ENCODE results near the gene ZMIZ1.
A peak's percentile ranks its signal among the peaks of the same experiment; 100 is the strongest.

DNA sequence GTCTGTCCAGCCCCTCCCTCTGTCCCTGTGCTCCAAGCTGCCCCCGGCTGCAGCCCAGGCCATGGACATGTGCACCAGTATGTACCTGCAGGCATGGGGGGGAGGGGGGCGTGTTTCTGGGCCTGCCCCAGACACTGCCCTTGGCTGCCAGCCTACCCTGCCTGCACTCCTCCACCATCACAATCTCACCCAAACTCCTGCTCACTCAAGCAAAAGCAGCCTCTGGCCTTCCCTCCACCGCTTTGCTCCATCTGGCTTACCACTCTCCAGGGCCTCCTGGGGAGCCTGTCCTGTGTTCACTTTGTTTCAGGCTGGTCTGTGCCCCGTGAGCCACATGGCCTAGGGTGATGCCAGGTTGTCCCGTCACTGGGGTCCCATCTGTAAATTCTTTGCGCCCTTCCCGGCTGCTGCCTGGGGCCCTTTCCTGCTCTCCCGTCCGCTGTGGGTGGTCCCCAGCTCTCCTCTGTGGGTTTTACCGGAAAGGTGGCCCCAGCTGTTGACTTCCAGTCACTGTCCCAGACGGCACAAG is 245.2 kb downstream of the ZMIZ1 start:
- TF ChIP-seq CTCF (IDR thresholded peaks at IDR 0.05; ENCODE audit: poor library complexity, severe bottlenecking) (no peak), POLR2AphosphoS5 (IDR thresholded peaks at IDR 0.05) (peak; percentile 11), TAF1 (IDR thresholded peaks at IDR 0.05; ENCODE audit: low read depth) (no peak), RAD21 (conservative IDR thresholded peaks at IDR 0.05) (no peak), MXI1 (conservative IDR thresholded peaks at IDR 0.05; ENCODE audit: poor library complexity, severe bottlenecking) (no peak), EP300 (conservative IDR thresholded peaks at IDR 0.05; ENCODE audit: poor library complexity, severe bottlenecking) (no peak)
